Central memory CD8-positive, alpha-beta T cell (primary cell): ENCODE data around the gene DTD1.

Experiments used
- ATAC-seq: fragments of 150-1000 bp; cut with Tn5 transposase; replicated peaks from 2 replicates; pipeline ENCODE4 v1.10.0; 2022; ENCODE audit warnings: mild to moderate bottlenecking, moderate FRiP score, moderate number of reproducible peaks; ENCODE audit not compliant: poor library complexity, severe bottlenecking; ENCODE audit errors: extremely low read depth
- DNase-seq, 2 donors: peaks; one replicate each; pipeline ENCODE4 v3.0.0; 2021; ENCODE audit warnings: low spot score in 2 of 2
- H3K27ac Mint-ChIP-seq: one replicate; pipeline ENCODE4 v1.8.0; 2022; ENCODE audit warnings: low read depth, mild to moderate bottlenecking, moderate library complexity, mixed read lengths
- H3K27me3 Mint-ChIP-seq: one replicate; pipeline ENCODE4 v1.8.0; 2022; ENCODE audit warnings: mixed read lengths
- H3K36me3 Mint-ChIP-seq: one replicate; pipeline ENCODE4 v1.8.0; 2022; ENCODE audit warnings: mild to moderate bottlenecking, moderate library complexity, mixed read lengths; ENCODE audit not compliant: insufficient read depth
- H3K4me1 Mint-ChIP-seq: one replicate; pipeline ENCODE4 v1.8.0; 2022; ENCODE audit warnings: mixed read lengths
- H3K4me3 Mint-ChIP-seq: one replicate; pipeline ENCODE4 v1.8.0; 2022; ENCODE audit warnings: mild to moderate bottlenecking, moderate library complexity, mixed read lengths
- H3K9me3 Mint-ChIP-seq: one replicate; pipeline ENCODE4 v1.8.0; 2022; ENCODE audit warnings: mixed read lengths

DTD1 gene

DNA sequence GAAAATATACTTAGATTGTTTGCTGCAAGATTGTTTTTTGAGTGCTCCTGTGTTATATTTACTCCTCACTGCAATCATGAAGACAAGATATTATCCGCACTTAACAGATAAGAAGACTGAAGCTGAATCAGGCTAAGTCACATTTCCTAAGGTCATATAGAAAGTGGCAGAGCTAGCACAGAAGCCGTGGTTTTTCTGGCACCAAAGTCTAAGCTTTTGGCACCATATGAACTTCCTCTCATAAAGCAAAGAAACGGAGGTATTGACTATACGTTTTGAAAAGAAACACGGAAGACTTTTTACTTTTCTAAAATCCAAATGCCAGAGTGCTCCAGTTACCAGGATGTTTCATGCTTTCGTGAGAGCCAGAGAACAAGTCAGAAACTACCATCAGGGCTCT, 9.3 kb upstream of the DTD1 start:
- no peak for ATAC-seq
- Mint-ChIP-seq H3K4me3 (no peak overlapping the region), H3K27ac (no peak overlapping the region), H3K27me3 (peaks cover 17% of the 10 kb centered on the region), H3K4me1 (no peaks in the 10 kb centered on the region), H3K9me3 (no peaks in the 10 kb centered on the region), H3K36me3 (no peaks in the 10 kb centered on the region)
- no peak for DNase-seq

DNA sequence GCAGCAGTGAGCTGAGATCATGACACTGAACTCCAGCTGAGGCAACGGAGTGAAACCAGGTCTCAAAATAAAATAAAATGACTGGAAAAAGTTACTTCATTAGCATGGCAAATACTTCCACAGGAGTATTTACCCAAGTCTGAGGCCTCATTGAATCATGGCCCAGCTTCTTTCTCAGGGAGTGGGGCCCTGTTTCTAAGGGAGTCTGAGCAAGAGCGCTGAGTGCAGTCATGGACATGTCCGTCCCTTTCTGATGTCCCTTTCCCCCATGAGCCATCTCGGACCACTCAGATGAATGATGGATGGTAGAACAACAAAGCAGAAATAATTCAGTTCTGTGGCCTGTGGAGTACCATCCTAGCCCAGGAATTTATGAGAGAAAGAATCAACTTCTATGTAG, 7.8 kb upstream of the DTD1 start:
- Mint-ChIP-seq H3K36me3 (no peaks in the 10 kb centered on the region), H3K4me1 (no peaks in the 10 kb centered on the region), H3K27ac (no peak overlapping the region), H3K9me3 (no peaks in the 10 kb centered on the region), H3K27me3 (peaks cover 27% of the 10 kb centered on the region), H3K4me3 (no peak overlapping the region)
- ATAC-seq (no peak), DNase-seq (no peak)

DNA sequence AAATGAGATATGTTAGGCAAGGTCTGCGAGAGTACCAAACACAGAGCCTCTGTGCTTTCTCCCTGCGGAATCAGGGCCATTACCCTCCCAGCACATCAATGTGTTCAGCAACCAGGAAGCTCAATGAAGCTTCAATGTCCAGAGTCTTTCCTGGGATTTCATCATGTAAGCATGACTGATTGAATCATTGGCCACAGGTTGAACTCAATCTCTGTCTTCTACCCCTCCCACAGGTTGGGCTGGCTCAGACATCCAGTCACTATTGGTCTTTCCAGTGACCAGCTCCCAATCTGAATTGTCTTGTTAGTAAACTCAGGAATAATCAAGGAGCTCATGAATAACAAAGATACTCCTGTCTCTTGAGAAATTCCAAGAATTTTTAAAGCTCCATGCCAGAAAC, 2.7 kb upstream of the DTD1 start:
- DNase-seq (no peak), ATAC-seq (no peak)
- Mint-ChIP-seq H3K9me3 (no peaks in the 10 kb centered on the region), H3K27ac (no peak overlapping the region), H3K36me3 (peaks cover 5% of the 10 kb centered on the region), H3K4me1 (peaks cover 22% of the 10 kb centered on the region), H3K27me3 (peaks cover 27% of the 10 kb centered on the region), H3K4me3 (no peak overlapping the region)

DNA sequence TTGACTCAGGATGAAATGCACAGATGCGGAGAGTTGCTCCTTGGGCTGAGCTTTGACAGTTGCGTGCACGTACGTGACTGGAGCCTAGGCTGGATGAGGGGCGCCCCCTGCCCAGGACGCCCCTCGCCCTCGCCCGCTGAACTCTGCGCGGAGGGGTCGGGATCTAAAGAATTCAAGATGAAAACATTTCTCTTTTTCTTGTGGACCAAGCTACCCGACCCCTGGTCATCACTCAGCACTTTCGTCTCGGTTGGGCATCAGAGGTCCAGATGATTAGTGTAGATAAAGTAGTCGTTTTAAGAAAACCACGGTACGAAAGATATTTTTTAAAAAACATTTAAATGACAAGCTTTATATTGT, 700 bp downstream of the DTD1 start:
- Mint-ChIP-seq H3K4me3 (peak overlapping the region; percentile 77), H3K36me3 (peaks cover 5% of the 10 kb centered on the region), H3K27ac (peak overlapping the region; percentile 76), H3K4me1 (peaks cover 22% of the 10 kb centered on the region), H3K27me3 (peaks cover 10% of the 10 kb centered on the region), H3K9me3 (no peaks in the 10 kb centered on the region)
- DNase-seq (no peak), ATAC-seq (no peak)

DNA sequence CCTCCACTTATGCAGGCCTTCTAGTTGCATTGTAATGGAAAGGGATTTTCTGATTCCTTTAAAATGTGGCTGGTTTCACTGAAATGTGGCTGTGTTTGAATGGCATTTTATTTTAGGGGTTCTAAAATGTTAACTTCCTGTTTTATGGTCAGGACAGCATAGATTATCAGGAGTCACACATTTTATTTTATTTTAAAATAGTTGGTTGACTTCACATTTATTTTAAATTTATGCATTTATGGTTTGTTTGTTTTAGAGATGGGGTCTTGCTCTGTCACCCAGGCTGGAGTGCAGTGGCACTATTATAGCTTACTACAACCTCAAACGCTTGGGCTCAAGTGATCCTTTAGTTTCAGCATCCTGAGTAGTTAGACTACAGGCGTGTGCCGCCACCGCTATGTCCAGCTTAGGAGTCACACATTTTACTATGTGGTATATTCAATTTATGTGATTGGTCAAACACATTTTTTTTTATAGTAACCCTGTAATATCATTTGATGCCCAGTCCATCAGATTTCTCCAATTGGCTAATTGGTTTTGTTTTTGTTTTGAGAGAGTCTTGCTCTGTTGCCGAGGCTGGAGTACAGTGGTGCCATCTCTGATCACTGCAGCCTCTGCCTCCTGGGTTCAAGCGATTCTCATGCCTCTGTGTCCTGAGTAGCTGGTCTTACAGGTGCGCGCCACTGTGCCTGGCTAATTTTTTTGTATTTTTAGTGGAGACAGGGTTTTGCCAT, 2.3 kb downstream of the DTD1 start:
- Mint-ChIP-seq H3K36me3 (peaks cover 5% of the 10 kb centered on the region), H3K27ac (peak overlapping the region; percentile 76), H3K9me3 (no peaks in the 10 kb centered on the region), H3K4me1 (peaks cover 28% of the 10 kb centered on the region), H3K4me3 (peak overlapping the region; percentile 77), H3K27me3 (no peaks in the 10 kb centered on the region)
- ATAC-seq (no peak), DNase-seq (no peak)

DNA sequence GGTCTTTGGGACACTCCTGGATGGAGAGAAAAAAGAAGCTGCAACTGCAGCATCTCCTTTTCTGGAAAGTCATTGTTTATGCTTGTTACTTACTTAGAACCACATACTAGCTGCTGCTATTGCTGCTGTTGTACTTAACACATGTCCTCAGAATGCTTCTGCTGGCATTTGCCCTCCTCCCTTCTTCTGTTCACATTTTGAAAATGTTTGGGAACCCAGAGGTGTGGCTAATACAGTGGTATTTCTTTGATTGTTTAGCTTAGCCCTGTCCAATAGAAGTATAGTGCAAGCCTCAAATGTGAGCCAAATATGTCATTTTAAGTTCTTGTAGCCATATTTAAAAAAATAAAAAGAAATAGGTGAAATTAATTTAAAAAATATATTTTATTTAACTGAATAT, 8.4 kb downstream of the DTD1 start:
- peaks cover 28% of the 10 kb centered on the region for H3K36me3 Mint-ChIP-seq

DNA sequence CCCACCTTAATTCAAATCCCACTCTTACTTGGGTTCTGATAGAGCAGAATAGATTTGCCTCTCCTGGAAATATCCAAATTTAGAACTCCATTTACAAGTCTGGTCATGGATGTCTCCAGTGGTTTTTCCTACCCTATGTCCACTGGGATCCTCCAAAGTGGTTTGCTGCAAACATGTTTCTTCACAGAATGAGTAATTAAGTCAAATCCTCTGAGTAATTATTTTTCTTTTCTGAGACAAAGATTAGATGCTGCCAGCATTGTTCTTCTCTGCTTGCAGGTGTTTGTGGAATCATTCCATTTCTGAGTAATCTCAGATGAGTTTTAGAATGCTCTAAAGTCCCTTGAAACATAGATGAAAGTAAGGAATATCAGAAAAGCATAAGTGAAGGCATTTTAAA, 21.9 kb downstream of the DTD1 start:
- peaks cover 26% of the 10 kb centered on the region for H3K4me1 Mint-ChIP-seq
- no peak overlapping the region for H3K4me3 Mint-ChIP-seq
- no peaks in the 10 kb centered on the region for H3K9me3 Mint-ChIP-seq
- H3K27ac Mint-ChIP-seq: peak overlapping the region; percentile 46
- no peaks in the 10 kb centered on the region for H3K27me3 Mint-ChIP-seq
- no peak for ATAC-seq
- no peak for DNase-seq
- H3K36me3 Mint-ChIP-seq: peaks cover 13% of the 10 kb centered on the region

More for the DNA sequence above, 8.4 kb downstream of the DTD1 start:
- Mint-ChIP-seq H3K4me1 (peaks cover 5% of the 10 kb centered on the region), H3K27me3 (no peaks in the 10 kb centered on the region), H3K4me3 (no peak overlapping the region), H3K27ac (no peak overlapping the region), H3K9me3 (no peaks in the 10 kb centered on the region)
- no peak for DNase-seq
- ATAC-seq: no peak

DNA sequence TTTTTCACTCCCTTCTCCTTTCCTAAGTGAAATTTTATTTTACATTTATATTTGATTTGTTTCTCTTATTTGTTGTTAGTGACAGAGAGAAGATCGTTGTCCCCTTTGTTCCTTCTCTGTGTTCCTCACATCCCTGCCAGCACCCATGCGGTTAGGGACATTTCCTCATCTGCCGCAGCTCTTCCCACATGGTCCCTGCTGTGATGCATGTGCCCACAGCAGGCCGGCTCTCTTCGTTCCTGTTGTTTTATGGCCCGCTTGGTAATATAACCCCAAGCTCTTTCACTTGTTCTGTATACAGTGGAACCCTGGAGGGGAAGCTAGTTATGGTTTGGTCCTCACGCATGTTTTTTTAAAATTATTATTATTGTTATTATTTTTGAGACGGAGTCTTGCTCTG, 23.6 kb downstream of the DTD1 start:
- H3K27me3 Mint-ChIP-seq: no peaks in the 10 kb centered on the region
- peaks cover 29% of the 10 kb centered on the region for H3K4me1 Mint-ChIP-seq
- ATAC-seq (no peak), DNase-seq (no peak)
- H3K27ac Mint-ChIP-seq: no peak overlapping the region
- no peak overlapping the region for H3K4me3 Mint-ChIP-seq
- H3K36me3 Mint-ChIP-seq: peaks cover 16% of the 10 kb centered on the region
- H3K9me3 Mint-ChIP-seq: no peaks in the 10 kb centered on the region

DNA sequence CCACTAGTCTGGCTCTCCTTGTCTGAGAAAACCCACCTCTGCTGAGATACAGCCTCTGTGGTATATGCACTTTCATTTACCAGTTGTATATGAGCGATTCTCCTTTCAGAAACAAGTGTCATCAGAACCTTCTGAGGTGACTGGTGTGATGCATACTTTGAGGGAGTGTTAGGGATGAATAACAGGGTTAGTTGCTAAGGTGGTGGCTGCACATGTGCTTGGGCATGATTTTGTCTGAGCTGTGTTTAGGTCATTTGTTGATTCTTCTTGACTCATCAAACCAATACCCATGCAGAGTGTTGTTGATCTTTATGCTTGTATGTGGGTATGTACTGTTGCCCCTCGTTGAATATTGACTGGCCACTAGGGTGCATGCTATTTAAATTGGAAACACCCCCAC, 25.7 kb downstream of the DTD1 start:
- Mint-ChIP-seq H3K4me1 (peaks cover 13% of the 10 kb centered on the region), H3K27me3 (no peaks in the 10 kb centered on the region), H3K27ac (no peak overlapping the region), H3K36me3 (peaks cover 19% of the 10 kb centered on the region), H3K9me3 (no peaks in the 10 kb centered on the region), H3K4me3 (no peak overlapping the region)
- DNase-seq (no peak), ATAC-seq (no peak)

DNA sequence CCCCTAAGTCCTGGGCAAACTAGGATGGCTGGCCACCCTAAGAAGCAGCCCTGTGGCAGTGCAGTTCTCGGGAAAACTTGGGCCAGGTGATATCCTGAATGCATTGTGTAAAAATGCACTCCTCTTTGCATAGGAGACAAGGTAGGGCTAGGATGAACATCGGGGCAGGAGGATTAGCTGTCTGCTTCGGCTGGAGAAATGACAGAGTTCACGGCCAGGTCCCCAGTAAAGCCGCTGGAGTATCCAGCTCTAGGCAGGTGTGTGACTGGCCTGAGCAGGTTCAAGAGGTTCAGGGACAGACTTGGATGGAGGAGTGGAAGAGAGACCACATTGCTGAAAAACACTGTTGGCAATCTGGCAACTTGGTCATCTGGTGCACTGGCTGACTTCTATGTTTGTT, 26.4 kb downstream of the DTD1 start:
- ATAC-seq (no peak), DNase-seq (no peak)
- Mint-ChIP-seq H3K9me3 (no peaks in the 10 kb centered on the region), H3K4me1 (peaks cover 11% of the 10 kb centered on the region), H3K36me3 (peaks cover 18% of the 10 kb centered on the region), H3K27ac (peak overlapping the region; percentile 14), H3K27me3 (no peaks in the 10 kb centered on the region), H3K4me3 (no peak overlapping the region)

DNA sequence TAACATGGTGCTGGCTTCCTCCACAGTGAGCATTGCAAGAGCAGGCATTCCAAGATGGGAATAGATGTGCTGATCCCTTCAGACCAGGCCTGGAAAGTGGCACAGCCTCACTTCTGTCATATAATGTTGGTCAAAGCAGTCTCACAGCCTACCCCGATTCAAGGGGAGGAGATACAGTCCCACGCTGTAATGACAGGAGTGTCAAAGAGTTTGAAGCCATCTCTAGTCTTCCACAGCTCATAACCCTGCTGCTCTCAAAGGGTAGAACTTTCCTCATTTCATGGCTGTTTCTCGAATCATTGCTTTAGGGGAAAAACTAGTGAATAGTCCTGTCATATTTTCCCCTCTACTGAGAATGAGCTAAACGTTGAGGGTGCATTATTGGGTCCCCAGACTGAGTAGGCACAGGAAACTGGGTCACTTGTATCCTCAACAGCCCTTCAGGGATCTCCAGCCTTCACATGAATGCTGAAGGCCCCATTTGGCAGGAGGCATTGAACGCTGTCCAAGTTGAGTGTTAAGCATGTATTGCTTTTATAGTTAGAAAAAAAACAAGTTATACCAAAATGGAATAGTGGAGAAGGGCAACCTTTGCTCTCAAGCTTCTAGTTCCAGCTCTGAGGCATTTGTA, 27.3 kb downstream of the DTD1 start:
- ATAC-seq: no peak

DNA sequence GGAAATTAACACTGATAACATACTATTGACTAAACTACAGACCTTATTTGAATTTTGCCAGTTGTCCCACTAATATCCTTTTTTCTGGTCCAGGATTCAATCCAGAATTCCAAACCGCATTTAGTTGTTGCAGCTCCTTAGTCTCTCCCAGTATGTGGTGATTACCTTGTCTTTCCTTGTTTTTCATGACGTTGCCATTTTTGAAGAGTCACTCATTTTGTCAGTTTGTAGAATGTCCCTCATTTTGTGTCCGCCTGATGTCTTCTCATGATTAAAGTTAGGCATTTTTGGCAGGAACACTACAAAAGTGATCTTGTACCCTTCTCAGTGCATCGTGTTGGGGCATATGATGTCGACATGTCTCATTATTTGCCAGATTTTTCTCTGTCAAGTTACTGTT, 33.1 kb downstream of the DTD1 start:
- Mint-ChIP-seq H3K4me1 (peaks cover 6% of the 10 kb centered on the region), H3K27ac (no peak overlapping the region), H3K36me3 (peaks cover 9% of the 10 kb centered on the region), H3K4me3 (no peak overlapping the region), H3K9me3 (no peaks in the 10 kb centered on the region), H3K27me3 (no peaks in the 10 kb centered on the region)
- ATAC-seq (no peak), DNase-seq (no peak)

More for the DNA sequence above, 27.3 kb downstream of the DTD1 start:
- peak overlapping the region; percentile 14 for H3K27ac Mint-ChIP-seq
- H3K9me3 Mint-ChIP-seq: no peaks in the 10 kb centered on the region
- no peaks in the 10 kb centered on the region for H3K27me3 Mint-ChIP-seq
- peaks cover 11% of the 10 kb centered on the region for H3K4me1 Mint-ChIP-seq
- peaks cover 15% of the 10 kb centered on the region for H3K36me3 Mint-ChIP-seq
- no peak for DNase-seq
- no peak overlapping the region for H3K4me3 Mint-ChIP-seq

DNA sequence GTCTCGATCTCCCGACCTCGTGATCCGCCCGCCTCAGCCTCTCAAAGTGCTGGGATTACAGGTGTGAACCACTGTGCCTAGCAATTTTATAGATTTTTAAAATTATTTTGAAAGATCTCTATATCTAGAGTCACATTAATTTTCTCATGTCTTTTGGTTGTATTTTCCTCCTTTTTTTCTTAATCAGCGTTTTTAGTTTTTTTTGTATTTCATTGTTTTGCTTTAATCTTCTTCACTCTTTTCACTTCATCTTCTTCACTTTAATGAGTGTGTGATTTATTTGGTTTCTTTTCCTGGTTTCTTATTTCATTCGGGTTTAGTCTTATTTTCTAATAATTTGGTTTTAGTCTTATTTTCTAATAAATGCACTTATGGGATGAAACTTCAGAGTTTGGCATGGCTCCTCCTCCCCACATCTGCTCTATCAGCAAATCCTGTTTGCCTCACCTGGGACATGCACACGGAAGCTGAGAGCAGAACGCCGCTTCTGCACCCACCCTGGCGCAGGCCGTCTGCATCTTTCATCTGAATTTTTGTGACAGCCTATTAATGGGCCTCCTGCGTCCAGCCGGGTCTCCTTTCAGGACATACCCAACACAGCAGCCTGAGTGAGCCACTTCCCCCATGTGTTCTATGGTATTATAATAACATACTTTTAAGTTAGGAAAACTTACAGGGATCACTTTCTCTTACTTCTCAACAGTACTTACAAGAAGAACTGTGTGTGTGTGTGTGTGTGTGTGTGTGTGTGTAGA, 35.5 kb downstream of the DTD1 start:
- ATAC-seq (no peak), DNase-seq (no peak)
- peaks cover 6% of the 10 kb centered on the region for H3K4me1 Mint-ChIP-seq
- peaks cover 9% of the 10 kb centered on the region for H3K36me3 Mint-ChIP-seq
- no peaks in the 10 kb centered on the region for H3K9me3 Mint-ChIP-seq
- no peaks in the 10 kb centered on the region for H3K27me3 Mint-ChIP-seq
- H3K4me3 Mint-ChIP-seq: no peak overlapping the region
- no peak overlapping the region for H3K27ac Mint-ChIP-seq
